A673 (cell line): Measurements from ENCODE around the gene CDH18. TPM values are rescaled to one million over a fixed set of nuclear protein-coding genes. Genes with fewer than 3 reads are reported as not detected.
"Not testable (repeated sequence)": the region's sequence is repeated elsewhere in the genome, so short reads cannot be mapped to it uniquely, and the experiment has no call there.

ENCODE experiments used
- BruUV-seq: library from RNA; stranded (reverse); fragments of 400-500 nt; replicated peaks from 2 replicates; lab custom pipeline; 2021; lab: Mats Ljungman, UMichigan
- CTCF ChIA-PET: fragments of 300-600 bp; sonication (Branson Sonifier 250); formaldehyde crosslinking; loops from one replicate; lab custom pipeline; 2022; ENCODE audit warnings: antibody characterized with exemption; lab: Charles Lee
- POLR2A ChIA-PET: fragments of 300-600 bp; sonication (Branson Sonifier 250); formaldehyde crosslinking; loops from one replicate; lab custom pipeline; 2022; ENCODE audit warnings: antibody characterized with exemption; ENCODE audit not compliant: low non-redundant PET; lab: Charles Lee
- DNase-seq: peaks from one replicate; pipeline ENCODE4 v3.0.0-alpha.2; 2015; ENCODE audit warnings: low spot score
- H3K27ac ChIP-seq: fragments of 200-600 bp; sonication (generic); 2 replicates; pipeline ENCODE4 v1.5.1; 2016; ENCODE audit warnings: mixed run types, low read depth, mild to moderate bottlenecking, mixed read lengths, antibody characterized with exemption, low read length; ENCODE audit not compliant: poor library complexity, severe bottlenecking
- H3K27me3 ChIP-seq: fragments of 200-600 bp; sonication (generic); replicated peaks from 2 replicates; pipeline ENCODE4 v1.6.1; 2017; ENCODE audit warnings: mixed run types, low read depth, mild to moderate bottlenecking, mixed read lengths, antibody characterized with exemption, low read length; ENCODE audit not compliant: insufficient read depth, poor library complexity
- H3K36me3 ChIP-seq: fragments of 200-600 bp; sonication (generic); 2 replicates; pipeline ENCODE4 v1.6.1; 2016; ENCODE audit warnings: mixed run types, mild to moderate bottlenecking, mixed read lengths, antibody characterized with exemption, low read length; ENCODE audit not compliant: insufficient read depth, poor library complexity, severe bottlenecking
- H3K4me1 ChIP-seq: fragments of 200-600 bp; sonication (generic); 2 replicates; pipeline ENCODE4 v1.6.1; 2017; ENCODE audit warnings: mixed run types, mild to moderate bottlenecking, mixed read lengths, antibody characterized with exemption, low read length; ENCODE audit not compliant: insufficient read depth, poor library complexity, severe bottlenecking
- H3K4me3 ChIP-seq: fragments of 200-600 bp; sonication (generic); 2 replicates; pipeline ENCODE4 v1.5.1; 2016; ENCODE audit warnings: low read depth, mixed run types, mild to moderate bottlenecking, mixed read lengths, low read length; ENCODE audit not compliant: poor library complexity, severe bottlenecking
- H3K9me3 ChIP-seq: fragments of 200-600 bp; sonication (generic); 2 replicates; pipeline ENCODE4 v1.6.1; 2016; ENCODE audit warnings: mixed run types, low read depth, mild to moderate bottlenecking, mixed read lengths, antibody characterized with exemption, low read length; ENCODE audit not compliant: poor library complexity, severe bottlenecking
- EZH2 ChIP-seq: fragments of 200-600 bp; sonication (generic); IDR thresholded peaks from 2 replicates; pipeline ENCODE4 v1.6.1; 2017; ENCODE audit warnings: borderline replicate concordance, low read depth, mild to moderate bottlenecking, mixed read lengths, antibody characterized with exemption, low read length; ENCODE audit not compliant: poor library complexity, severe bottlenecking
- intact Hi-C: fragments of 100-400 bp; cut with micrococcal nuclease; formaldehyde crosslinking; loops from one replicate; pipeline ENCODE4 v1.10.0; 2022; ENCODE audit not compliant: unreplicated experiment
- total RNA-seq: library from RNA; stranded (reverse); gene quantifications from 2 replicates; pipeline ENCODE4 v1.2.3, GENCODE V29; 2021
- TF ChIP-seq, protein P1 (sequence below): fragments of 300-800, 200-600 bp; sonication (generic); conservative IDR thresholded peaks from 2 replicates; pipeline ENCODE4 v1.5.1; 2017; ENCODE audit warnings: low read depth, mild to moderate bottlenecking, antibody characterized with exemption, low read length, moderate library complexity, mixed read lengths

Gene CDH18
- total RNA-seq, 1 experiment from 2014 or later, result not detected

DNA sequence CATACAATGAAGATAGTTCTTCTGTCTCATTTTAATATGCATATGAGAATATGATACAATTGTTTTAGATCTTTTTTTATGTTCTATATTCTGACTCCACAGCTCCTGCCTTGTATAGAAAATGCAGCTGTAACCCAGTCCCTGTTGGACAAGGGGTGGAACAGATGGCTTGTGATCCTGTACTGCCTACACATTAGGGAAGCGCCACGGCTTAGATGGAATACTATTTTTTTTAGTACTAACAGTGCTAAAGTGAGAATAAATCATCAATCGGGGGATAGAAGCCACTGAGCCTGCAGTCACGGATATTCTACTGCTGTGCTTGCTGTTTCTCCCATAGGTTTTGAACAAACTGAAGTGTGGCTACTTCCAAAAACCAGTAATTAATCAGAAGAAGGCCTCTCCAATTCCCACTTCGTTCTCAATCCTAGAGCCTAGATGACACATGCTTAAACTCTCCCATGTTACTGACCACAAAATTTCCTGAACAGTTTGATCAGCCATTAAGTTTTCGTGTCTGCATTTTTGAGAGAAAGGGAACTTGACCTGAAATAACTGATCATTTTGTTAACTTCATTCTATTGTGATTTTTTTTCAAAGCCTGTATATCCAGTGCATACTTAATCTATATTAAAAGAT lies 150.3 kb downstream of the CDH18 start:
- no peak for DNase-seq
- Histone ChIP-seq H3K27ac (no peak overlapping the region), H3K27me3 (no peaks in the 10 kb centered on the region), H3K4me1 (no peaks in the 10 kb centered on the region), H3K36me3 (no peaks in the 10 kb centered on the region), H3K9me3 (no peaks in the 10 kb centered on the region), H3K4me3 (no peak overlapping the region)
- BruUV-seq, result no TSS peak
- ChIA-PET CTCF (no interaction called here), POLR2A (no interaction called here)
- intact Hi-C loops, result no loop called here
- TF ChIP-seq, protein P1, sequence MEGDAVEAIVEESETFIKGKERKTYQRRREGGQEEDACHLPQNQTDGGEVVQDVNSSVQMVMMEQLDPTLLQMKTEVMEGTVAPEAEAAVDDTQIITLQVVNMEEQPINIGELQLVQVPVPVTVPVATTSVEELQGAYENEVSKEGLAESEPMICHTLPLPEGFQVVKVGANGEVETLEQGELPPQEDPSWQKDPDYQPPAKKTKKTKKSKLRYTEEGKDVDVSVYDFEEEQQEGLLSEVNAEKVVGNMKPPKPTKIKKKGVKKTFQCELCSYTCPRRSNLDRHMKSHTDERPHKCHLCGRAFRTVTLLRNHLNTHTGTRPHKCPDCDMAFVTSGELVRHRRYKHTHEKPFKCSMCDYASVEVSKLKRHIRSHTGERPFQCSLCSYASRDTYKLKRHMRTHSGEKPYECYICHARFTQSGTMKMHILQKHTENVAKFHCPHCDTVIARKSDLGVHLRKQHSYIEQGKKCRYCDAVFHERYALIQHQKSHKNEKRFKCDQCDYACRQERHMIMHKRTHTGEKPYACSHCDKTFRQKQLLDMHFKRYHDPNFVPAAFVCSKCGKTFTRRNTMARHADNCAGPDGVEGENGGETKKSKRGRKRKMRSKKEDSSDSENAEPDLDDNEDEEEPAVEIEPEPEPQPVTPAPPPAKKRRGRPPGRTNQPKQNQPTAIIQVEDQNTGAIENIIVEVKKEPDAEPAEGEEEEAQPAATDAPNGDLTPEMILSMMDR, result no peak
- TF ChIP-seq EZH2, result no peak

- no TSS peak for BruUV-seq
- Histone ChIP-seq H3K4me3 (no peak overlapping the region), H3K9me3 (no peaks in the 10 kb centered on the region), H3K27ac (no peak overlapping the region), H3K36me3 (no peaks in the 10 kb centered on the region), H3K27me3 (no peaks in the 10 kb centered on the region), H3K4me1 (no peaks in the 10 kb centered on the region)
- ChIA-PET POLR2A (no interaction called here), CTCF (no interaction called here)
- TF ChIP-seq, protein P1, result no peak
- no peak for TF ChIP-seq EZH2
- intact Hi-C loops, result no loop called here
- no peak for DNase-seq
These were observed 152.6 kb downstream of the CDH18 start for GRCh38 chr5:19835442-19835841.

DNA sequence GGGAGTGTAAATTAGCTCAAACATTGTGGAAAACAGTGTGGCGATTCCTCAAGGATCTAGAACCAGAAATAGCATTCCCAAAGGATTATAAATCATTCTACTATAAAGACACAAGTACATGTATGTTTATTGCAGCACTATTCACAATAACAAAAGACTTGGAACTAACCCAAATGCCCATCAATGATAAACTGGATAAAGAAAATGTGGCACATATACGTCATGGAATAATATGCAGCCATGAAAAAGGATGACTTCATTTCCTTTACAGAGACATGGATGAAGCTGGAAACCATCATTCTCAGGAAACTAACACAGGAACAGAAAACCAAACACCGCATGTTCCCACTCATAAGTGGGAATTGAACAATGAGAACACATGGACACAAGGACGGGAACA lies 175.3 kb downstream of the CDH18 start:
- H3K36me3 ChIP-seq, H3K4me3 ChIP-seq, DNase-seq, intact Hi-C loops, BruUV-seq, H3K27ac ChIP-seq, CTCF ChIA-PET, H3K9me3 ChIP-seq, H3K27me3 ChIP-seq, POLR2A ChIA-PET, H3K4me1 ChIP-seq: not testable (repeated sequence)

DNA sequence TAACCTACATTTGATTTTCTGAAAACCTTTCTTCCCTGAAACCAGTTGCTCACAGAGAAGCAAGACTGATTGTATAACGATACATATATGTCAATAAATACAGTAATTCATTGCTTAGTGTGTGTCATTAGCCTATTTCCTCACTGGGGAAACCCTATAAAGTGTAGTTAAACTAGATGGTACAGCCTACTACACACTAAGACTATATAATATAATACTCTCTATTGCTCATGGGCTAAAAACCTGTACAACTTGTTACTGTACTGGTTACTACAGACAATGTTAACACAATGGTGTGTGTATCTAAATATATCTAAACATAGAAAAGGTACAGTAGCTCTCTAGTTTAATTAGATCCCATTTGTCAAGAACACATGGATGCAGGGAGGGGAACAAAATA lies 181.2 kb downstream of the CDH18 start:
- no TSS peak for BruUV-seq
- no peak overlapping the region for H3K4me3 ChIP-seq
- H3K27me3 ChIP-seq, result no peaks in the 10 kb centered on the region
- no peak for DNase-seq
- H3K9me3 ChIP-seq, result no peaks in the 10 kb centered on the region
- TF ChIP-seq, protein P1, result no peak
- TF ChIP-seq EZH2, result no peak
- H3K36me3 ChIP-seq, result no peaks in the 10 kb centered on the region
- ChIA-PET CTCF (no interaction called here), POLR2A (no interaction called here)
- intact Hi-C loops, result no loop called here
- H3K4me1 ChIP-seq, result no peaks in the 10 kb centered on the region
- H3K27ac ChIP-seq, result no peak overlapping the region
